GM13977 (cell line): Measurements from ENCODE around the gene TCF23.

ENCODE experiments used
- DNase-seq: peaks from one replicate; pipeline ENCODE4 v3.0.0; 2012; ENCODE audit warnings: low spot score
- in situ Hi-C: fragments of 300-500 bp; cut with MboI; formaldehyde crosslinking; loops from one replicate; pipeline ENCODE4 v1.12.0; 2022; ENCODE audit warnings: low sequenced_read_pairs, low pct_unique_long_range_greater_than_20kb, mixed read lengths, inconsistent platforms; ENCODE audit not compliant: unreplicated experiment
- TF ChIP-seq, protein P1 (sequence below): IDR thresholded peaks from 2 replicates; pipeline ENCODE4 v1.5.1; 2012; ENCODE audit warnings: mild to moderate bottlenecking, control low read depth; ENCODE audit not compliant: insufficient read depth; ENCODE audit errors: extremely low read depth, missing control alignments

Gene TCF23

DNA sequence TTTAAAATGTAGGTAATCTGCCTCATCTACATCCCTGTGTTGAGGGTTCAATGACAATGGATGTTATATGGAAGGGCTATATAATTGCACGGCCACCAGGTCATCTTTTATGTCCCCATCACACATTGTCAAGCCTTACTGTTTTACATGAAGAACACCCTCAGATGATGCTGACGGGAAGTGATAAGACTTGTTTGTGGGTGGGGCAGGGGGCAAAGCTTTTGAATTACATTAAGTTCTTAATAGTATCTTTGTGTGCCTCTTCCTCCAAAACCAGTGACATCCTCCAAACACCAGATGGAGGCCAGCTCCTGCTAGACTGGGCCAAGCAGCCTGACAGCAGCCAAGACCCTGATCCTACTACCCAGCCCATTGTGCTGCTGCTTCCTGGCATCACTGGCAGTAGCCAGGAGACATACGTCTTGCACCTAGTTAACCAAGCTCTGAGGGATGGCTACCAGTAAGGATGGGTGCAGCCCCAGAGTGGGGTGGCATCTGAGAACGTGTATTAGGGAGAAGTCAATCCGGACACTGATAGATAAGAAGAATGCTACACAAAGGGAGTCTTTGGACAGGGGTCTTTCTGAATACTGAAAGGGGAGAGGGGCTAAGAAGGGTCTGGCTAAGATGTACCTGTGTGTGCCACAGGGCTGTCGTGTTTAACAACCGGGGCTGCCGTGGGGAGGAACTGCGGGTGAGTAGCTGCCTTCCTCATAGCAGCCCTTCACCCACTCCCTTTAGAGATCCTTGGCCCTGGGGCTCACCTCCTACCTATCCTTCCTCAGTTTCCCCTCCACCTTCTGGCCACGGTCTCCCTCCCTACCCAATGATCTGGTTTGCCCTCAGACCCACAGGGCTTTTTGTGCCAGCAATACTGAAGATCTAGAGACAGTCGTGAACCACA lies 19.9 kb upstream of the TCF23 start:
- in situ Hi-C loops = no loop called here
- TF ChIP-seq, protein P1, sequence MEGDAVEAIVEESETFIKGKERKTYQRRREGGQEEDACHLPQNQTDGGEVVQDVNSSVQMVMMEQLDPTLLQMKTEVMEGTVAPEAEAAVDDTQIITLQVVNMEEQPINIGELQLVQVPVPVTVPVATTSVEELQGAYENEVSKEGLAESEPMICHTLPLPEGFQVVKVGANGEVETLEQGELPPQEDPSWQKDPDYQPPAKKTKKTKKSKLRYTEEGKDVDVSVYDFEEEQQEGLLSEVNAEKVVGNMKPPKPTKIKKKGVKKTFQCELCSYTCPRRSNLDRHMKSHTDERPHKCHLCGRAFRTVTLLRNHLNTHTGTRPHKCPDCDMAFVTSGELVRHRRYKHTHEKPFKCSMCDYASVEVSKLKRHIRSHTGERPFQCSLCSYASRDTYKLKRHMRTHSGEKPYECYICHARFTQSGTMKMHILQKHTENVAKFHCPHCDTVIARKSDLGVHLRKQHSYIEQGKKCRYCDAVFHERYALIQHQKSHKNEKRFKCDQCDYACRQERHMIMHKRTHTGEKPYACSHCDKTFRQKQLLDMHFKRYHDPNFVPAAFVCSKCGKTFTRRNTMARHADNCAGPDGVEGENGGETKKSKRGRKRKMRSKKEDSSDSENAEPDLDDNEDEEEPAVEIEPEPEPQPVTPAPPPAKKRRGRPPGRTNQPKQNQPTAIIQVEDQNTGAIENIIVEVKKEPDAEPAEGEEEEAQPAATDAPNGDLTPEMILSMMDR = no peak
- no peak for DNase-seq

DNA sequence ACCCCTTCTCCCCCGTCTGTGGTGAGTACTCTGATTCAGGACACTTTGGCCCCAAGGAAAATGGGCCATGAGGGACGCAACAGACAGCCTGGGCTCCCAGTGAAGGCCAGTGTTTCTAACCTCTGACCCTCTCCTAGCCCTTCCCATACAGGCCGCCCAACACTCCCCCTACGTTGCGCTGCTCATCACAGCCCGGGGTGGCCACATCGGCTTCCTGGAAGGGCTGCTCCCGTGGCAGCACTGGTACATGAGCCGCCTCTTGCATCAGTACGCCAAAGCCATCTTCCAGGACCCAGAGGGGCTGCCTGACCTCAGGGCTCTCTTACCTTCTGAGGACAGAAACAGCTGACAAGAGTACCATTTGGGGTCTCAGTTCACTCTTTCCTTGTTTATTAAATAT lies 18.4 kb upstream of the TCF23 start:
- TF ChIP-seq, protein P1 = no peak
- in situ Hi-C loops = no loop called here
- DNase-seq = no peak

DNA sequence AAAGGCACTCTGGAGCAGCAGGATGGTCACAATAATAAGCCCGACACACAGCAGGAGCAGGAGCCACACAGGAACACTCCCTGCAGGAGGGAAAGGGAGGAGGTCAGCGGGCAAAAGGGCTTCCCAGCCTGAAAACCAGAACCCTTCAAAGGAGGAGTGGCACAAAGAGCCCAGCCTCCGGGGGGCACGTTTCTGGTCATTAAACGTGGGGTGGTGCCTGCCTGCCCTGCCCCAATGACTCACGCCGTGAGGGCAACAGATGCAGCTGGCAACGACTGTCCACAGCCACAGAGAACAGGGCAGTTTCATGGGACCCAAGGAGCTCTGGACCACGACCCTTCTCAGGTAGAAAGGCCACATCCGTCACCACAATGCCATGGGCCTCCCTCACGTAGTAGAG lies 17.4 kb upstream of the TCF23 start:
- in situ Hi-C loops = no loop called here
- TF ChIP-seq, protein P1 = no peak
- no peak for DNase-seq

DNA sequence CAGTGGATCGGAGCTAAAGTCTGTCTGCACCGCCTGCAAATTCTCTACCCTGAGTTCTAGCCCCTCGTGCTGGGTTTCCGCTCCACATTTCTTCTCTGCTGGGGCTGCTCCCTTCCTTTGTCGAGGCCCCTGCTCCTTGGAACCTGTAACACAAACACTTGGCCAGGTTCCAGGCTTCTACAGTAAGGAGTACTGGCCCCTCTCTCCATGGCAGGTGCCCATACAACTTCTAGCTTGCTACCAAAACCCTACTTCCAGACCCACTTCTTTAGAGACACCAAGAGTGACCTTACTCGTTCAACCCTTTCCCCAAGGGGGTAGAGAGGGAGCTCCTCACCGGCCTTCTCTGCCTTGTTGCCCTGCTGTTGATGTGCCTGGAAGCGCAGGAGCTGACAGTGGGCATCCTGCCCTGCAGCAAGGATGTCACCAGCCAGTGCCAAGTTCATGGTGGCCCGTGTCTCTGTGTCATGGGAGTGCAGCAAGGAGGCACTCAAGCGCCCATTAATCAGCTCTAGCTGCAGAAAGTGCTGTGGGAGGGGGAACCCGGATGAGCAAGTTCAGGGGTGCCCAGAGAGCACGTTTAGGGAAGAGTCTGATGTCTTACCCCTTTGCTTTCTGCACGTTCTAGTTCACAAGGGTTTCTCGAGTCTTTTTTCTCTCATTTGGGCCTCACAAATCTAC lies 15.5 kb upstream of the TCF23 start:
- in situ Hi-C loops = no loop called here
- TF ChIP-seq, protein P1 = no peak
- no peak for DNase-seq

DNA sequence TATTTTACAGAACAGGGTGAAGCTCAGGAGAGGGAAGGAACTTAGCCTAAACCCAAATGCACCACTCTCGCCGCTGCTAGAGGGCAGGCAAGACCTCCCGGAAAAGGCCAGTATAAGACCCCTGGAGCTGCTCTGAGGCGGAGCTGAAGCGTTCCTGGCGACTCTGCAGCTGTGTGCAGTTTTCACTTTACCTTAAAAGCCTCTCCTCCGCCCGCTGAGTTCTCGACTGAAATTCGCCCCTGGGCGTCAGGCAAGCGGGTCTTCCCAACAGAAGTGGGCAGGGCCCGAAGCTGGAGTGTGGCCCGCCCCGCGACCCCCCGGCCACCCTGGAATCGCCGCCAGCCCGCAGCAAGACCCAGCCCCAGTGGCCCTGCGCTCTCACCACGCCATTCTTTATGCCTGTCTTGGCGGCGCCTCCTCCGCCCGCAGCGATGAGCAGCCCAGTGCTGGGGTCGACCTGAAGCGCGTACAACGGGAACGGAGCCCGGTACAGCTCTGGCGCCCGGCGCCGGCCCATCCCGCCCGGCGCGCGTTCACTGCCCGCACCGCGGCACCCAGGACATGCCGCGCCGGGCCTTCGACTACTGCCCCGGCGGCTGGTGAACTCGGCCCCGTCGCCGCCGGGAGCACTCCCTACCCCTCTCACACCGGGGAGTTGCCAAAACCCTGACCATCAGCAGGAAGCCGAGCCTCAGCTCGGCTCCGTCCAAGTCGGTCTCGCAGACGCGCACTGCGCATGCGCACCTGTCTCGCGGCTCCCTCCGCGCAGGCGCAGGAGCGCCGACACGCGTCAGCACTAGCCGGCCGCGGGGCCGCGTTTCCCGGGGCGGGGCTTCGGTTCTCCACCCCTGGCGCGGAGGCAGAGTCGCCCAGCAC lies 14.7 kb upstream of the TCF23 start, which contains the start of gene PREB:
Gene PREB (minus strand): TSS at position 732 of the 876 bp plus-strand sequence. CDS start 215 bp downstream, at position 517.
- DNase-seq = peak; percentile 99
- TF ChIP-seq, protein P1 = peak; percentile 36
- in situ Hi-C loops = no loop called here
